ENCODE data around the gene ABCB9.

DNA sequence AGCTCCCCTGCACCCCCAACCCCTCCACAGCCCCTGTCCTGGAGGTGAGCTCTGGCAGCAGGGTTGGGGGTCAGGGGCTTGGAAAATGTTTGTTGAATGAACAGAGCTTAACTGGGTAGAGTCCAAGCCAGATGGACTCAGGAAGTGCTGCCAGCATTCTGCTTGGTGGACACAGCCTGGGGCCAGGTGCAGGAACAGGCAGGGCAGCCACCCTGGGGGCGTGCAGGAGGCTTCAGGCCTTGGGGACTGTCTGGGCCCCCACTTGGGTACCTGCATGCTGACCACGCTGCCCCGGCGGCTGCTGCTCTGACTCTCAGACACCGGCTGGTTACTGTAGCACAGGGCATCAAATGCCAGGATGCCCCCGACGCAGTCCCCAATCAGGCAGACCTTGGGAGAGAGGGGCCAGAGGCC, 29.9 kb upstream of the ABCB9 start:
- TF ChIP-seq EZH2 (IDR thresholded peaks at IDR 0.05; ENCODE audit: borderline replicate concordance) = no peak
- TF ChIP-seq, protein P1, sequence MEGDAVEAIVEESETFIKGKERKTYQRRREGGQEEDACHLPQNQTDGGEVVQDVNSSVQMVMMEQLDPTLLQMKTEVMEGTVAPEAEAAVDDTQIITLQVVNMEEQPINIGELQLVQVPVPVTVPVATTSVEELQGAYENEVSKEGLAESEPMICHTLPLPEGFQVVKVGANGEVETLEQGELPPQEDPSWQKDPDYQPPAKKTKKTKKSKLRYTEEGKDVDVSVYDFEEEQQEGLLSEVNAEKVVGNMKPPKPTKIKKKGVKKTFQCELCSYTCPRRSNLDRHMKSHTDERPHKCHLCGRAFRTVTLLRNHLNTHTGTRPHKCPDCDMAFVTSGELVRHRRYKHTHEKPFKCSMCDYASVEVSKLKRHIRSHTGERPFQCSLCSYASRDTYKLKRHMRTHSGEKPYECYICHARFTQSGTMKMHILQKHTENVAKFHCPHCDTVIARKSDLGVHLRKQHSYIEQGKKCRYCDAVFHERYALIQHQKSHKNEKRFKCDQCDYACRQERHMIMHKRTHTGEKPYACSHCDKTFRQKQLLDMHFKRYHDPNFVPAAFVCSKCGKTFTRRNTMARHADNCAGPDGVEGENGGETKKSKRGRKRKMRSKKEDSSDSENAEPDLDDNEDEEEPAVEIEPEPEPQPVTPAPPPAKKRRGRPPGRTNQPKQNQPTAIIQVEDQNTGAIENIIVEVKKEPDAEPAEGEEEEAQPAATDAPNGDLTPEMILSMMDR (IDR thresholded peaks at IDR 0.05; ENCODE audit: poor library complexity) = no peak
- no peak for TF ChIP-seq EZH2phosphoT487 (IDR thresholded peaks at IDR 0.05; ENCODE audit: low read depth, severe bottlenecking, unreplicated experiment)
